Activated CD8-positive, alpha-beta T cell treated with anti-CD3 and anti-CD28 coated beads for 36 hours (primary cell): ENCODE measurements around the gene SS18L1. TPM values are rescaled to one million over a fixed set of nuclear protein-coding genes. Genes with fewer than 3 reads are reported as not detected.

Experiments used
- ATAC-seq: fragments of 200-7000 bp; cut with Tn5 transposase; one replicate; pipeline ENCODE4 v1.10.0; 2021; ENCODE audit warnings: mild to moderate bottlenecking, moderate library complexity
- CTCF ChIA-PET: fragments of 350-600 bp; sonication (Branson Sonifier 250); formaldehyde crosslinking; loops from one replicate; lab custom pipeline; 2021; ENCODE audit warnings: antibody characterized with exemption; lab: Charles Lee
- POLR2A ChIA-PET: fragments of 350-600 bp; sonication (Branson Sonifier 250); formaldehyde crosslinking; loops from one replicate; lab custom pipeline; 2021; ENCODE audit warnings: antibody characterized with exemption; lab: Charles Lee
- DNase-seq: peaks from one replicate; pipeline ENCODE4 v3.0.0-alpha.2; 2020
- H3K27ac Mint-ChIP-seq: one replicate; pipeline ENCODE4 v1.8.0; 2021; ENCODE audit warnings: mild to moderate bottlenecking, mixed read lengths
- H3K27me3 Mint-ChIP-seq: one replicate; pipeline ENCODE4 v1.8.0; 2021; ENCODE audit warnings: mixed read lengths
- H3K36me3 Mint-ChIP-seq: one replicate; pipeline ENCODE4 v1.8.0; 2021; ENCODE audit warnings: low read depth, mixed read lengths
- H3K4me1 Mint-ChIP-seq: one replicate; pipeline ENCODE4 v1.8.0; 2021; ENCODE audit warnings: low read depth, mixed read lengths
- H3K4me3 Mint-ChIP-seq: one replicate; pipeline ENCODE4 v1.8.0; 2021; ENCODE audit warnings: mild to moderate bottlenecking, moderate library complexity, mixed read lengths
- H3K9me3 Mint-ChIP-seq: one replicate; pipeline ENCODE4 v1.8.0; 2021; ENCODE audit warnings: mixed read lengths
- CTCF ChIP-seq: fragments of 200-600 bp; IDR thresholded peaks from one replicate; pipeline ENCODE4 v1.8.0; 2022; ENCODE audit warnings: antibody characterized with exemption, mild to moderate bottlenecking
- intact Hi-C: fragments of 100-400 bp; cut with micrococcal nuclease; formaldehyde crosslinking; loops from one replicate; pipeline ENCODE4 v1.10.0; 2022
- total RNA-seq, 2 experiments: library from RNA; stranded (reverse); gene quantifications; one replicate each; pipeline ENCODE4 v1.2.3, GENCODE V29; 2021

Gene SS18L1
- total RNA-seq, 2 experiments from 2014 or later: 15.3 to 16.1 TPM

GRCh38 chr20:62202676-62203377 is 59.3 kb downstream of the SS18L1 start:
- no peaks in the 10 kb centered on the region for H3K9me3 Mint-ChIP-seq
- intact Hi-C loops: no loop called here
- POLR2A ChIA-PET: interaction anchor here (0.8 kb wide), 1 partner anchor 38 kb away, joined by 3 read pairs; no protein-coding TSS in a partner anchor
- DNase-seq: no peak
- no peak overlapping the region for H3K4me3 Mint-ChIP-seq
- no peak for ATAC-seq
- no peaks in the 10 kb centered on the region for H3K4me1 Mint-ChIP-seq
- H3K36me3 Mint-ChIP-seq: peaks cover 29% of the 10 kb centered on the region
- CTCF ChIA-PET: no interaction called here
- H3K27ac Mint-ChIP-seq: no peak overlapping the region
- no peaks in the 10 kb centered on the region for H3K27me3 Mint-ChIP-seq
- no peak for TF ChIP-seq CTCF

GRCh38 chr20:62203378-62204030 is 59.9 kb downstream of the SS18L1 start:
- H3K36me3 Mint-ChIP-seq: peaks cover 27% of the 10 kb centered on the region
- no peaks in the 10 kb centered on the region for H3K27me3 Mint-ChIP-seq
- H3K4me3 Mint-ChIP-seq: no peak overlapping the region
- ChIA-PET POLR2A (interaction anchor here (0.8 kb wide), 1 partner anchor 37 kb away, joined by 3 read pairs; no protein-coding TSS in a partner anchor), CTCF (no interaction called here)
- no peaks in the 10 kb centered on the region for H3K4me1 Mint-ChIP-seq
- H3K27ac Mint-ChIP-seq: no peak overlapping the region
- intact Hi-C loops: no loop called here
- no peak for ATAC-seq
- H3K9me3 Mint-ChIP-seq: no peaks in the 10 kb centered on the region
- no peak for TF ChIP-seq CTCF
- no peak for DNase-seq

- CTCF ChIA-PET: no interaction called here
- no peaks in the 10 kb centered on the region for H3K27me3 Mint-ChIP-seq
- ATAC-seq (no peak), DNase-seq (no peak)
- no peak overlapping the region for H3K27ac Mint-ChIP-seq
- POLR2A ChIA-PET: interaction anchor here (0.8 kb wide), 1 partner anchor 13 kb away, joined by 4 read pairs; no protein-coding TSS in a partner anchor
- H3K9me3 Mint-ChIP-seq: no peaks in the 10 kb centered on the region
- peaks cover 10% of the 10 kb centered on the region for H3K36me3 Mint-ChIP-seq
- no peak for TF ChIP-seq CTCF
- no peak overlapping the region for H3K4me3 Mint-ChIP-seq
- H3K4me1 Mint-ChIP-seq: no peaks in the 10 kb centered on the region
- intact Hi-C loops: no loop called here
These were observed 62.2 kb downstream of the SS18L1 start for GRCh38 chr20:62205618-62206387.

GRCh38 chr20:62206388-62206775 is 62.8 kb downstream of the SS18L1 start:
- H3K4me3 Mint-ChIP-seq: no peak overlapping the region
- H3K27ac Mint-ChIP-seq: no peak overlapping the region
- H3K9me3 Mint-ChIP-seq: no peaks in the 10 kb centered on the region
- ATAC-seq (no peak), DNase-seq (no peak)
- H3K27me3 Mint-ChIP-seq: no peaks in the 10 kb centered on the region
- no peaks in the 10 kb centered on the region for H3K4me1 Mint-ChIP-seq
- H3K36me3 Mint-ChIP-seq: peaks cover 10% of the 10 kb centered on the region
- CTCF ChIA-PET: no interaction called here
- no peak for TF ChIP-seq CTCF
- intact Hi-C loops: no loop called here
- POLR2A ChIA-PET: interaction anchor here (0.8 kb wide), 1 partner anchor 13 kb away, joined by 4 read pairs; no protein-coding TSS in a partner anchor
